HepG2 (cell line): ENCODE data around the gene MAP2K6. TPM values are rescaled to one million over a fixed set of nuclear protein-coding genes. Genes with fewer than 3 reads are reported as not detected.

Experiments used
- ATAC-seq: fragments of 200-7000 bp; cut with Tn5 transposase; 3 replicates; pipeline ENCODE4 v1.9.1; 2020; ENCODE audit warnings: mild to moderate bottlenecking, moderate library complexity
- BruUV-seq: library from RNA; stranded (reverse); fragments of 400-500 nt; replicated peaks from 2 replicates; lab custom pipeline; 2021; lab: Mats Ljungman, UMichigan
- CTCF ChIA-PET: fragments of 300-600 bp; formaldehyde crosslinking; extraction: SDS; loops from one replicate; lab custom pipeline; 2021; ENCODE audit warnings: low total read pairs, inconsistent platforms, low intra/inter-chr PET ratio; lab: Yijun Ruan, JAX
- POLR2A ChIA-PET: fragments of 350-600 bp; sonication (Branson Sonifier 250); formaldehyde crosslinking; loops from one replicate; lab custom pipeline; 2020; ENCODE audit warnings: antibody characterized with exemption, inconsistent platforms; lab: Yijun Ruan, JAX
- DNase-seq: peaks from one replicate; pipeline ENCODE4 v3.0.0-alpha.2; 2015; ENCODE audit warnings: low spot score
- FAIRE-seq: peaks from 3 replicates; lab custom pipeline; 2011; peaks lifted over from hg19 to GRCh38; lab: Jason Lieb, UNC
- H2AFZ ChIP-seq: one replicate; pipeline ENCODE4 v1.6.1; 2011; ENCODE audit warnings: low read length, inconsistent platforms
- H3K27ac ChIP-seq: fragments of 300-600 bp; 3 replicates; pipeline ENCODE4 v1.8.0; 2011; ENCODE audit warnings: mixed run types, mild to moderate bottlenecking, mixed read lengths, low read length, inconsistent platforms; ENCODE audit not compliant: insufficient read depth; ENCODE audit errors: extremely low read length
- H3K27me3 ChIP-seq, 2 experiments: fragments of 200-600 bp in 1 of 2; 2 replicates in 1 of 2; 3 replicates in 1 of 2; pipeline versions ENCODE4 v1.6.0 to v1.8.0; 2011; ENCODE audit warnings: low read length in 2 of 2, mild to moderate bottlenecking in 2 of 2, moderate library complexity in 2 of 2, inconsistent platforms in 1 of 2; ENCODE audit not compliant: insufficient read depth in 2 of 2, control insufficient read depth in 1 of 2
- H3K36me3 ChIP-seq, 2 experiments: fragments of 200-600 bp in 1 of 2; replicated peaks in 1 of 2; 2 replicates in 1 of 2; 3 replicates in 1 of 2; pipeline versions ENCODE4 v1.5.1 to v1.8.0; 2011; ENCODE audit warnings: low read length in 2 of 2, inconsistent platforms in 1 of 2; ENCODE audit not compliant: insufficient read depth in 2 of 2, control insufficient read depth in 1 of 2
- H3K4me1 ChIP-seq: 2 replicates; pipeline ENCODE4 v1.5.1; 2012; ENCODE audit warnings: low read length, inconsistent platforms; ENCODE audit not compliant: insufficient read depth
- H3K4me2 ChIP-seq: 2 replicates; pipeline ENCODE4 v1.6.0; 2011; ENCODE audit warnings: low read depth, low read length, inconsistent platforms
- H3K4me3 ChIP-seq, 3 experiments: fragments of 200-600 bp in 1 of 3; sonication (generic), shearing (Covaris generic) in 1 of 3; replicated peaks in 1 of 3; 2 replicates each; pipeline ENCODE4 v1.5.1; 2011 to 2016; ENCODE audit warnings: low read length in 3 of 3, inconsistent platforms in 2 of 3, low read depth in 2 of 3, mild to moderate bottlenecking in 2 of 3, control low read depth in 1 of 3, mixed read lengths in 1 of 3; ENCODE audit not compliant: insufficient read depth in 1 of 3
- H3K79me2 ChIP-seq: one replicate; pipeline ENCODE4 v1.6.1; 2011; ENCODE audit warnings: low read length, inconsistent platforms; ENCODE audit not compliant: insufficient read depth
- H3K9ac ChIP-seq: 2 replicates; pipeline ENCODE4 v1.6.0; 2011; ENCODE audit warnings: mild to moderate bottlenecking, low read depth, low read length, inconsistent platforms; ENCODE audit not compliant: insufficient read depth
- H3K9me3 ChIP-seq: 2 replicates; pipeline ENCODE4 v1.5.1; 2012; ENCODE audit warnings: mild to moderate bottlenecking, low read length
- H4K20me1 ChIP-seq: 2 replicates; pipeline ENCODE4 v1.6.0; 2011; ENCODE audit warnings: inconsistent platforms, mild to moderate bottlenecking, low read length, moderate library complexity; ENCODE audit not compliant: insufficient read depth
- CEBPG ChIP-seq: IDR thresholded peaks from 2 replicates; pipeline ENCODE4 v1.6.1; 2016
- CREM ChIP-seq, 2 experiments: sonication (generic) in 1 of 2; formaldehyde crosslinking in 1 of 2; IDR thresholded peaks; 2 replicates each; pipeline versions ENCODE4 v1.4.0 to v1.6.1; 2016 to 2020; ENCODE audit warnings: antibody characterized with exemption in 1 of 2, mild to moderate bottlenecking in 1 of 2, missing genetic modification reagents in 1 of 2
- JUNB ChIP-seq: sonication (generic); formaldehyde crosslinking; IDR thresholded peaks from 2 replicates; pipeline ENCODE4 v1.8.0; 2022; ENCODE audit warnings: missing genetic modification reagents, mild to moderate bottlenecking, borderline replicate concordance
- TBX3 ChIP-seq: fragments of 450-650 bp; IDR thresholded peaks from 2 replicates; pipeline ENCODE4 v1.6.1; 2017; ENCODE audit warnings: antibody characterized with exemption, mild to moderate bottlenecking, inconsistent platforms, borderline replicate concordance
- ZNF552 ChIP-seq: sonication (generic); formaldehyde crosslinking; IDR thresholded peaks from 2 replicates; pipeline ENCODE4 v1.9.0; 2022; ENCODE audit warnings: missing genetic modification reagents, mild to moderate bottlenecking, borderline replicate concordance
- WGBS: methylation state at CpG from one replicate; pipeline ENCODE4 v1.1.6; 2017; ENCODE audit warnings: low lambda C conversion rate; 5-methylcytosine and 5-hydroxymethylcytosine counted together
- in situ Hi-C: cut with HindIII; loops from 2 replicates; pipeline ENCODE4 v1.10.0; 2017; ENCODE audit warnings: low pct_unique_long_range_greater_than_20kb; ENCODE audit not compliant: extremely low pct_ligation_motif_present
- intact Hi-C: fragments of 100-400 bp; cut with micrococcal nuclease; formaldehyde crosslinking; loops from one replicate; pipeline ENCODE4 v1.10.0; 2022; ENCODE audit not compliant: unreplicated experiment
- polyA plus RNA-seq, 8 experiments: library from polyadenylated mRNA; depleted of rRNA in 3 of 8; stranded (reverse) in 7 of 8; unstranded in 1 of 8; fragments of >200 nt; fragmentation: Illumina TruSeq in 4 of 8; extraction: Trizol in 4 of 8; gene quantifications; 2 replicates each; pipeline versions ENCODE4 v1.2.1 to v1.2.3, GENCODE V29; 2011 to 2016; ENCODE audit warnings: low read depth in 4 of 8, missing spikeins in 1 of 8, mixed read lengths in 1 of 8; ENCODE audit not compliant: insufficient read depth in 1 of 8
- total RNA-seq, 5 experiments: library from RNA; depleted of rRNA; stranded (reverse); fragments of >200 nt; fragmentation: Illumina TruSeq; extraction: Trizol; gene quantifications; 2 replicates each; pipeline ENCODE4 v1.2.3, GENCODE V29; 2016; ENCODE audit warnings: low read depth in 1 of 5
- TF ChIP-seq, protein P1 (sequence below), 2 experiments: sonication (generic) in 1 of 2; formaldehyde crosslinking in 1 of 2; IDR thresholded peaks; 2 replicates each; pipeline versions ENCODE4 v1.4.0 to v1.6.1; 2016 to 2020; ENCODE audit warnings: borderline replicate concordance in 1 of 2, low read depth in 1 of 2, mild to moderate bottlenecking in 1 of 2, missing genetic modification reagents in 1 of 2

The MAP2K6 gene
- total and polyA plus RNA-seq, 2 of the 13 experiments (the other 11 are each of a cell fraction or from before 2014, with no cell fraction given): 5.1 to 33.6 TPM

DNA sequence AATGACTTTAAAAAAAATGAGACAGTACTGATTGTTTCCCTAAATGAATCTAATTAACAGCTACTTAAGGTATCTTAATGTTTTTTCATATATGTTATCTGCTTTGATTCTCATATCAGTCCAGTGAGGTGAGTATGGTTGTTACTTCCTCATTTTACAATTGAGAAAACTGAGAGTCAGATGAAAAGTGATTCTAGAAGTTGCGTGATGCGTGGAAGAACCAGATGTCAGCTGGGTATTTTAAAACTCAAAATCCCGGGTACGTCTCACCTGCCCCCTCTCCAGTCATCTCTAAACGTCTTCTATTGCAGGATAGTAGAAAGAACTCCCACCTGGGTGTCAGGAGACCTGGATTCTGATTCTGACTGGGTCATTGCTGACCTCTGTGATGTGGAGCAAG lies 89.2 kb downstream of the MAP2K6 start:
- no peak overlapping the region for H2AFZ ChIP-seq
- no peak for DNase-seq
- intact Hi-C loops: loop anchor here (5.0 kb wide), 2 partner anchors 86 to 111 kb away; no protein-coding TSS in a partner anchor
- TF ChIP-seq CEBPG (CRISPR knock-in tag) (no peak), TBX3 (no peak), CREM (IDR thresholded peaks at IDR 0.05) (no peak), CREM (CRISPR knock-in tag; IDR thresholded peaks at IDR 0.05) (no peak), ZNF552 (CRISPR knock-in tag) (no peak), JUNB (CRISPR knock-in tag) (no peak)
- TF ChIP-seq, protein P1, sequence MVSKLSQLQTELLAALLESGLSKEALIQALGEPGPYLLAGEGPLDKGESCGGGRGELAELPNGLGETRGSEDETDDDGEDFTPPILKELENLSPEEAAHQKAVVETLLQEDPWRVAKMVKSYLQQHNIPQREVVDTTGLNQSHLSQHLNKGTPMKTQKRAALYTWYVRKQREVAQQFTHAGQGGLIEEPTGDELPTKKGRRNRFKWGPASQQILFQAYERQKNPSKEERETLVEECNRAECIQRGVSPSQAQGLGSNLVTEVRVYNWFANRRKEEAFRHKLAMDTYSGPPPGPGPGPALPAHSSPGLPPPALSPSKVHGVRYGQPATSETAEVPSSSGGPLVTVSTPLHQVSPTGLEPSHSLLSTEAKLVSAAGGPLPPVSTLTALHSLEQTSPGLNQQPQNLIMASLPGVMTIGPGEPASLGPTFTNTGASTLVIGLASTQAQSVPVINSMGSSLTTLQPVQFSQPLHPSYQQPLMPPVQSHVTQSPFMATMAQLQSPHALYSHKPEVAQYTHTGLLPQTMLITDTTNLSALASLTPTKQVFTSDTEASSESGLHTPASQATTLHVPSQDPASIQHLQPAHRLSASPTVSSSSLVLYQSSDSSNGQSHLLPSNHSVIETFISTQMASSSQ (IDR thresholded peaks at IDR 0.05; ENCODE audit: low read depth): no peak
- TF ChIP-seq, protein P1 (CRISPR knock-in tag; IDR thresholded peaks at IDR 0.05; ENCODE audit: borderline replicate concordance): no peak
- TF ChIP-seq, all 625 proteins: peak for 0
- Histone ChIP-seq H3K79me2 (no peaks in the 10 kb centered on the region), H3K4me3 (no peak overlapping the region), H3K36me3 (no peaks in the 10 kb centered on the region), H3K9ac (no peak overlapping the region), H3K4me1 (peaks cover 24% of the 10 kb centered on the region), H3K4me2 (no peak overlapping the region), H3K27me3 (no peaks in the 10 kb centered on the region), H4K20me1 (no peaks in the 10 kb centered on the region), H3K9me3 (no peaks in the 10 kb centered on the region), H3K27ac (no peak overlapping the region)
- ATAC-seq: no peak
- ChIA-PET CTCF (no interaction called here), POLR2A (no interaction called here)
- no peak for FAIRE-seq
- WGBS: 94% methylated on average over 5 of the region's 5 CpGs
- no TSS peak for BruUV-seq
- in situ Hi-C loops: no loop called here
